Osteoblast (primary cell): ENCODE results near the gene ATP5F1E. TPM values are rescaled to one million over a fixed set of nuclear protein-coding genes. Genes with fewer than 3 reads are reported as not detected.

Experiments
- DNase-seq: peaks from one replicate; pipeline ENCODE4 v3.0.0; 2011; ENCODE audit warnings: low spot score, mixed read lengths; ENCODE audit not compliant: insufficient read length; ENCODE audit errors: missing footprints
- H2AFZ ChIP-seq: 2 replicates; pipeline ENCODE4 v1.6.0; 2011; ENCODE audit warnings: mild to moderate bottlenecking, low read length
- H3K27ac ChIP-seq: 2 replicates; pipeline ENCODE4 v1.5.1; 2011; ENCODE audit warnings: mild to moderate bottlenecking, low read depth, low read length, moderate library complexity
- H3K27me3 ChIP-seq: 2 replicates; pipeline ENCODE4 v1.6.0; 2012; ENCODE audit warnings: mild to moderate bottlenecking, control low read depth, inconsistent platforms, low read length, moderate library complexity; ENCODE audit not compliant: insufficient read depth
- H3K36me3 ChIP-seq: 2 replicates; pipeline ENCODE4 v1.5.1; 2011; ENCODE audit warnings: mild to moderate bottlenecking, low read length, control low read depth, moderate library complexity; ENCODE audit not compliant: insufficient read depth
- H3K4me1 ChIP-seq: 2 replicates; pipeline ENCODE4 v1.5.1; 2011; ENCODE audit warnings: mild to moderate bottlenecking, low read length, control low read depth, moderate library complexity; ENCODE audit not compliant: insufficient read depth
- H3K4me2 ChIP-seq: 2 replicates; pipeline ENCODE4 v1.6.0; 2011; ENCODE audit warnings: mild to moderate bottlenecking, low read length; ENCODE audit not compliant: insufficient read depth
- H3K4me3 ChIP-seq: fragments of 200-600 bp; sonication (generic); 3 replicates; pipeline ENCODE4 v1.5.1; 2012; ENCODE audit warnings: mild to moderate bottlenecking, low read length, inconsistent platforms; ENCODE audit not compliant: insufficient read depth
- H3K79me2 ChIP-seq: 2 replicates; pipeline ENCODE4 v1.6.0; 2012; ENCODE audit warnings: mild to moderate bottlenecking, low read length, control low read depth, inconsistent platforms; ENCODE audit not compliant: insufficient read depth
- H3K9me3 ChIP-seq: 2 replicates; pipeline ENCODE4 v1.5.1; 2011; ENCODE audit warnings: low read depth, low read length, control low read depth
- H4K20me1 ChIP-seq: 2 replicates; pipeline ENCODE4 v1.6.0; 2012; ENCODE audit warnings: mild to moderate bottlenecking, low read length, control low read depth; ENCODE audit not compliant: insufficient read depth
- total RNA-seq: library from RNA; depleted of rRNA; stranded (reverse); fragments of >200 nt; gene quantifications from 2 replicates; pipeline ENCODE4 v1.2.3, GENCODE V29; 2012
- TF ChIP-seq, protein P1 (sequence below): IDR thresholded peaks from 2 replicates; pipeline ENCODE4 v1.5.1; 2011; ENCODE audit warnings: mild to moderate bottlenecking, low read depth, low read length, moderate library complexity; ENCODE audit errors: extremely low read depth

The ATP5F1E gene
- total RNA-seq, 1 donor: 19.5 TPM

DNA sequence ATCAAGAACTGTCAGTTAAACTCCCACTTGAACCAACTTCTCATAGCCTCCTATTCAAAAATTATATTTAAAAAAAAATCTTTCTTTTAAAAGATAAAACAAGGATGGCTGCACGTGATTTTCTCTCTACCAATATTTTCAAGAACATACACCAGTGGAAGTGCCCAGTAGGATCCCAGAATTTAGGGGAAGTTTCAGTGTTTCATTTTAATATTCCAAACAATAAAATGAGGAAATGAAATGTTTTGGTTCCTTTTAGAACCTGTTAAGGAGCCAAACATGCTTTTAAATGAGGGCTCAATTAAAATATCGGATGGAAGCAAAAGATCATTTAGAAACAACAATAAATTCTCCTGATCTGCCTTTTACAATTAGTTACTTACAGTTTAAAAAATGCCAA lies 36.9 kb upstream of the ATP5F1E start:
- H3K27me3 ChIP-seq: peaks cover 21% of the 10 kb centered on the region
- no peaks in the 10 kb centered on the region for H3K79me2 ChIP-seq
- no peak overlapping the region for H3K4me3 ChIP-seq
- peak; percentile 17 for DNase-seq
- H3K36me3 ChIP-seq: no peaks in the 10 kb centered on the region
- no peaks in the 10 kb centered on the region for H3K9me3 ChIP-seq
- TF ChIP-seq, protein P1, sequence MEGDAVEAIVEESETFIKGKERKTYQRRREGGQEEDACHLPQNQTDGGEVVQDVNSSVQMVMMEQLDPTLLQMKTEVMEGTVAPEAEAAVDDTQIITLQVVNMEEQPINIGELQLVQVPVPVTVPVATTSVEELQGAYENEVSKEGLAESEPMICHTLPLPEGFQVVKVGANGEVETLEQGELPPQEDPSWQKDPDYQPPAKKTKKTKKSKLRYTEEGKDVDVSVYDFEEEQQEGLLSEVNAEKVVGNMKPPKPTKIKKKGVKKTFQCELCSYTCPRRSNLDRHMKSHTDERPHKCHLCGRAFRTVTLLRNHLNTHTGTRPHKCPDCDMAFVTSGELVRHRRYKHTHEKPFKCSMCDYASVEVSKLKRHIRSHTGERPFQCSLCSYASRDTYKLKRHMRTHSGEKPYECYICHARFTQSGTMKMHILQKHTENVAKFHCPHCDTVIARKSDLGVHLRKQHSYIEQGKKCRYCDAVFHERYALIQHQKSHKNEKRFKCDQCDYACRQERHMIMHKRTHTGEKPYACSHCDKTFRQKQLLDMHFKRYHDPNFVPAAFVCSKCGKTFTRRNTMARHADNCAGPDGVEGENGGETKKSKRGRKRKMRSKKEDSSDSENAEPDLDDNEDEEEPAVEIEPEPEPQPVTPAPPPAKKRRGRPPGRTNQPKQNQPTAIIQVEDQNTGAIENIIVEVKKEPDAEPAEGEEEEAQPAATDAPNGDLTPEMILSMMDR: no peak
- no peak overlapping the region for H3K27ac ChIP-seq
- H4K20me1 ChIP-seq: no peaks in the 10 kb centered on the region
- peaks cover 2% of the 10 kb centered on the region for H3K4me1 ChIP-seq
- no peak overlapping the region for H2AFZ ChIP-seq
- no peak overlapping the region for H3K4me2 ChIP-seq

GRCh38 chr20:59068534-59068933 lies 36.4 kb upstream of the ATP5F1E start:
- Histone ChIP-seq H3K27me3 (peaks cover 17% of the 10 kb centered on the region), H4K20me1 (no peaks in the 10 kb centered on the region)
- TF ChIP-seq, protein P1: no peak

DNA sequence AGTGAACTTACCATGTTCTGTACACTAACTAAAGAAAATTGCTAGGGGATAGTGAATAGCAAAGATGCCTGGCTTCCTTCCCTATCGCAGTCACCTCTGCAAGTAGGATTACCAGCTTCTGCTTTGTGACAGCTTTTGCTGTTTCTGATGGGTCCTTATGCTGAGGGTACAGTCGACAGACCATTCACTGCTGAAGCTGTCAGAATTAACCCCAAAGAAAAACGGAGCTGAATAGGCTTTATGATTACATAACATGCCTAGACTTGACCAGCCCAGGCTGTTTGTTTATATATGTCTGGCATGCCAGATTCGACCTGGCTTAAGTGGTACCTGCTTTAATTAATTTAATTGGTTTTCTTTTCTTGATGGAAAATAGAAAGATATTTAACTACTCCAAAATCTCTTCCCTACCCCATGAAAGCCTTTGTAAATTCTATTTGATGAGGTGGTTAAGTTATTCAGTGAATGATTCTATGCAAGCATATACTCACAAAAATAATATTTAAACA lies 32.1 kb upstream of the ATP5F1E start:
- DNase-seq: peak; percentile 27

More at GRCh38 chr20:59068534-59068933, 36.4 kb upstream of the ATP5F1E start:
- Histone ChIP-seq H2AFZ (no peak overlapping the region), H3K9me3 (no peaks in the 10 kb centered on the region), H3K4me2 (no peak overlapping the region), H3K4me3 (no peak overlapping the region), H3K4me1 (peaks cover 6% of the 10 kb centered on the region), H3K79me2 (no peaks in the 10 kb centered on the region), H3K27ac (no peak overlapping the region), H3K36me3 (no peaks in the 10 kb centered on the region)
- no peak for DNase-seq

More for the DNA sequence above, 32.1 kb upstream of the ATP5F1E start:
- Histone ChIP-seq H2AFZ (peak overlapping the region; percentile 53), H3K4me2 (peak overlapping the region; percentile 71), H3K9me3 (no peaks in the 10 kb centered on the region), H3K36me3 (no peaks in the 10 kb centered on the region), H4K20me1 (no peaks in the 10 kb centered on the region), H3K27me3 (peaks cover 5% of the 10 kb centered on the region), H3K27ac (no peak overlapping the region), H3K4me3 (no peak overlapping the region), H3K79me2 (no peaks in the 10 kb centered on the region), H3K4me1 (peaks cover 8% of the 10 kb centered on the region)
- TF ChIP-seq, protein P1: no peak
